HG03354 (cell line): Measurements from ENCODE around the gene VPS37C.
"Not testable (repeated sequence)": the region's sequence is repeated elsewhere in the genome, so short reads cannot be mapped to it uniquely, and the experiment has no call there.

ENCODE experiments used
- ATAC-seq: cut with Tn5 transposase; IDR thresholded peaks from one replicate; pipeline ENCODE4 v1.9.1; 2021; ENCODE audit warnings: mild to moderate bottlenecking; ENCODE audit not compliant: unreplicated experiment, poor library complexity, severe bottlenecking

VPS37C gene

GRCh38 chr11:61108847-61109585, 52.2 kb downstream of the VPS37C start:
- no peak for ATAC-seq

- ATAC-seq, result no peak
Observed at GRCh38 chr11:61107888-61108287, 53.3 kb downstream of the VPS37C start.

- ATAC-seq, result no peak
Observed at GRCh38 chr11:61106894-61107470, 54.2 kb downstream of the VPS37C start.

- ATAC-seq, result no peak
Observed at GRCh38 chr11:61106296-61106695, 54.9 kb downstream of the VPS37C start.

GRCh38 chr11:61104963-61105362, 56.3 kb downstream of the VPS37C start:
- no peak for ATAC-seq

GRCh38 chr11:61103851-61104423, 57.3 kb downstream of the VPS37C start:
- no peak for ATAC-seq

GRCh38 chr11:61102667-61103571, 58.3 kb downstream of the VPS37C start:
- ATAC-seq, result no peak

- ATAC-seq, result no peak
Observed at GRCh38 chr11:61098778-61099177, 62.4 kb downstream of the VPS37C start.

GRCh38 chr11:61098261-61098660, 63.0 kb downstream of the VPS37C start:
- ATAC-seq, result not testable (repeated sequence)

- ATAC-seq, result no peak
Observed at GRCh38 chr11:61095021-61095420, 66.2 kb downstream of the VPS37C start.

- ATAC-seq, result not testable (repeated sequence)
Observed at GRCh38 chr11:61094167-61094566, 67.1 kb downstream of the VPS37C start.

GRCh38 chr11:61092908-61093763, 68.1 kb downstream of the VPS37C start:
- no peak for ATAC-seq

GRCh38 chr11:61092280-61092766, 68.9 kb downstream of the VPS37C start:
- ATAC-seq, result peak; percentile 51

- no peak for ATAC-seq
Observed at GRCh38 chr11:61091373-61092279, 69.6 kb downstream of the VPS37C start.

- ATAC-seq, result no peak
Observed at GRCh38 chr11:61090982-61091372, 70.2 kb downstream of the VPS37C start.

GRCh38 chr11:61090521-61090920, 70.7 kb downstream of the VPS37C start:
- ATAC-seq, result no peak

GRCh38 chr11:61089806-61090491, 71.3 kb downstream of the VPS37C start:
- ATAC-seq, result no peak
